ENCODE measurements around the gene SLC1A2.

The SLC1A2 gene

GRCh38 chr11:35324981-35325380 lies 94.4 kb downstream of the SLC1A2 start:
- no peak for DNase-seq

- no peak for DNase-seq
These were observed 95.0 kb downstream of the SLC1A2 start for GRCh38 chr11:35324183-35324886.

- DNase-seq = no peak
These were observed 96.1 kb downstream of the SLC1A2 start for GRCh38 chr11:35323076-35323868.

- no peak for DNase-seq
These were observed 96.9 kb downstream of the SLC1A2 start for GRCh38 chr11:35322318-35322979.

- DNase-seq = no peak
These were observed 97.6 kb downstream of the SLC1A2 start for GRCh38 chr11:35321532-35322317.

- DNase-seq = no peak
These were observed 98.2 kb downstream of the SLC1A2 start for GRCh38 chr11:35321111-35321510.

GRCh38 chr11:35318977-35319925 lies 100.1 kb downstream of the SLC1A2 start:
- peak in 1 of 14 donors; percentile 11 for DNase-seq

GRCh38 chr11:35318309-35318708 lies 101.0 kb downstream of the SLC1A2 start:
- no peak for DNase-seq

- peak in 1 of 14 donors; percentile 78 for DNase-seq
These were observed 102.1 kb downstream of the SLC1A2 start for GRCh38 chr11:35317253-35317652.

- no peak for DNase-seq
These were observed 103.2 kb downstream of the SLC1A2 start for GRCh38 chr11:35316161-35316560.

GRCh38 chr11:35313760-35314153 lies 105.6 kb downstream of the SLC1A2 start:
- DNase-seq = no peak

GRCh38 chr11:35313066-35313759 lies 106.1 kb downstream of the SLC1A2 start:
- peak in 1 of 14 donors; percentile 19 for DNase-seq

GRCh38 chr11:35311331-35311730 lies 108.0 kb downstream of the SLC1A2 start:
- no peak for DNase-seq

GRCh38 chr11:35308157-35308556 lies 111.2 kb downstream of the SLC1A2 start:
- no peak for DNase-seq

GRCh38 chr11:35307221-35307621 lies 112.1 kb downstream of the SLC1A2 start:
- peak in 3 of 14 donors; percentile 22 to 82 (median 31) for DNase-seq

GRCh38 chr11:35305670-35306382 lies 113.5 kb downstream of the SLC1A2 start:
- peak in 1 of 14 donors; percentile 29 for DNase-seq

GRCh38 chr11:35304900-35305460 lies 114.4 kb downstream of the SLC1A2 start:
- no peak for DNase-seq

GRCh38 chr11:35304386-35304775 lies 115.0 kb downstream of the SLC1A2 start:
- DNase-seq = peak in 1 of 14 donors; percentile 47

- DNase-seq = peak in 8 of 14 donors; percentile 10 to 64 (median 46)
These were observed 115.6 kb downstream of the SLC1A2 start for GRCh38 chr11:35303596-35304385.
